Neuronal stem cell (in vitro differentiated cells): ENCODE data around the gene RPL3.
A peak's percentile ranks its signal among the peaks of the same experiment; 100 is the strongest.

Experiments used
- DNase-seq: peaks from one replicate; pipeline ENCODE4 v3.0.0-alpha.2; 2013; ENCODE audit warnings: low spot score
- H2AFZ ChIP-seq: one replicate; pipeline ENCODE4 v1.6.1; 2013; ENCODE audit warnings: mild to moderate bottlenecking, low read length, inconsistent platforms
- H2AK5ac ChIP-seq: 2 replicates; pipeline ENCODE4 v1.6.1; 2013; ENCODE audit warnings: low read depth, mild to moderate bottlenecking, inconsistent platforms, low read length, moderate library complexity, mixed read lengths
- H2BK120ac ChIP-seq: 2 replicates; pipeline ENCODE4 v1.6.1; 2013; ENCODE audit warnings: low read depth, mild to moderate bottlenecking, inconsistent platforms, low read length, moderate library complexity, mixed read lengths
- H2BK12ac ChIP-seq: one replicate; pipeline ENCODE4 v1.6.1; 2013; ENCODE audit warnings: low read length, inconsistent platforms
- H2BK15ac ChIP-seq: 2 replicates; pipeline ENCODE4 v1.6.1; 2013; ENCODE audit warnings: mild to moderate bottlenecking, low read length, inconsistent platforms, mixed read lengths
- H2BK5ac ChIP-seq: one replicate; pipeline ENCODE4 v1.6.1; 2013; ENCODE audit warnings: inconsistent platforms, mild to moderate bottlenecking, low read length, moderate library complexity
- H3K14ac ChIP-seq: one replicate; pipeline ENCODE4 v1.6.1; 2013; ENCODE audit warnings: low read length, inconsistent platforms
- H3K18ac ChIP-seq: 2 replicates; pipeline ENCODE4 v1.6.1; 2013; ENCODE audit warnings: low read length, inconsistent platforms
- H3K23ac ChIP-seq: 2 replicates; pipeline ENCODE4 v1.6.1; 2013; ENCODE audit warnings: low read depth, mild to moderate bottlenecking, mixed read lengths, low read length, inconsistent platforms; ENCODE audit not compliant: poor library complexity
- H3K27ac ChIP-seq: replicated peaks from 3 replicates; pipeline ENCODE4 v1.5.1; 2013; ENCODE audit warnings: low read length, inconsistent platforms
- H3K27me3 ChIP-seq, 3 experiments: 2 replicates each; pipeline ENCODE4 v1.6.1; 2013; ENCODE audit warnings: low read length in 3 of 3, mild to moderate bottlenecking in 2 of 3, inconsistent platforms in 1 of 3, low read depth in 1 of 3, mixed read lengths in 1 of 3, moderate library complexity in 1 of 3; ENCODE audit not compliant: control insufficient read depth in 3 of 3, insufficient read depth in 3 of 3
- H3K36me3 ChIP-seq, 2 donors: replicated peaks in 1 of 2; 2 replicates each; pipeline ENCODE4 v1.6.1; 2013; ENCODE audit warnings: low read length in 2 of 2; ENCODE audit not compliant: control insufficient read depth in 2 of 2, insufficient read depth in 2 of 2
- H3K4ac ChIP-seq: 2 replicates; pipeline ENCODE4 v1.6.1; 2013; ENCODE audit warnings: inconsistent platforms, mild to moderate bottlenecking, low read length, moderate library complexity
- H3K4me1 ChIP-seq, 2 donors: 1 replicate in 1 of 2; 2 replicates in 1 of 2; pipeline ENCODE4 v1.6.1; 2013; ENCODE audit warnings: low read length in 2 of 2, low read depth in 1 of 2; ENCODE audit not compliant: control insufficient read depth in 2 of 2, insufficient read depth in 1 of 2
- H3K4me2 ChIP-seq: one replicate; pipeline ENCODE4 v1.6.1; 2013; ENCODE audit warnings: mild to moderate bottlenecking, low read length, inconsistent platforms; ENCODE audit not compliant: insufficient read depth, poor library complexity, severe bottlenecking
- H3K4me3 ChIP-seq, 2 donors: 2 replicates each; pipeline ENCODE4 v1.5.1; 2013; ENCODE audit warnings: low read length in 2 of 2, mild to moderate bottlenecking in 2 of 2, inconsistent platforms in 1 of 2, moderate library complexity in 1 of 2
- H3K79me1 ChIP-seq: one replicate; pipeline ENCODE4 v1.6.1; 2013; ENCODE audit warnings: low read depth, mild to moderate bottlenecking, inconsistent platforms, low read length, moderate library complexity
- H3K9ac ChIP-seq: one replicate; pipeline ENCODE4 v1.6.1; 2013; ENCODE audit warnings: mild to moderate bottlenecking, low read depth, low read length, inconsistent platforms; ENCODE audit not compliant: poor library complexity
- H3K9me3 ChIP-seq, 2 donors: replicated peaks in 1 of 2; 2 replicates each; pipeline versions ENCODE3 to v1.6.1; 2013; ENCODE audit warnings: low read length in 2 of 2, mild to moderate bottlenecking in 2 of 2, inconsistent platforms in 1 of 2, low read depth in 1 of 2, mixed read lengths in 1 of 2, moderate library complexity in 1 of 2; ENCODE audit not compliant: control insufficient read depth in 2 of 2, insufficient read depth in 1 of 2
- H4K8ac ChIP-seq: one replicate; pipeline ENCODE4 v1.6.1; 2013; ENCODE audit warnings: low read depth, mild to moderate bottlenecking, inconsistent platforms, low read length, moderate library complexity
- H4K91ac ChIP-seq: one replicate; pipeline ENCODE4 v1.6.1; 2013; ENCODE audit warnings: low read length, low read depth, mild to moderate bottlenecking, inconsistent platforms; ENCODE audit not compliant: poor library complexity
- WGBS, 2 donors: extraction: QIAGEN DNeasy Blood & Tissue Kit; methylation state at CpG; one replicate each; pipeline ENCODE4 v1.1.7; 2013; ENCODE audit warnings: missing lambda C conversion rate in 2 of 2, mixed read lengths in 1 of 2; ENCODE audit not compliant: insufficient read length in 2 of 2, insufficient replicate concordance in 1 of 2; ENCODE audit errors: extremely low coverage in 2 of 2; 5-methylcytosine and 5-hydroxymethylcytosine counted together

RPL3 gene

GRCh38 chr22:39299829-39300178 is 19.6 kb downstream of the RPL3 start:
- H3K23ac ChIP-seq, result no peak overlapping the region
- no peaks in the 10 kb centered on the region for H3K27me3 ChIP-seq
- H3K14ac ChIP-seq, result no peak overlapping the region
- H2AK5ac ChIP-seq, result peak overlapping the region; percentile 64
- H4K91ac ChIP-seq, result no peak overlapping the region
- H2AFZ ChIP-seq, result peak overlapping the region; percentile 82
- H3K18ac ChIP-seq, result peak overlapping the region; percentile 90
- H4K8ac ChIP-seq, result no peak overlapping the region
- no peak overlapping the region for H2BK5ac ChIP-seq
- H3K9ac ChIP-seq, result no peak overlapping the region
- no peaks in the 10 kb centered on the region for H3K79me1 ChIP-seq
- no peak overlapping the region for H3K27ac ChIP-seq
- no peak overlapping the region for H3K4ac ChIP-seq
- no peak overlapping the region for H3K4me2 ChIP-seq
- H2BK120ac ChIP-seq, result peak overlapping the region; percentile 6
- DNase-seq, result no peak
- H2BK15ac ChIP-seq, result peak overlapping the region; percentile 79
- H3K4me3 ChIP-seq, result peak overlapping the region in 1 of 2 donors; percentile 21
- H3K9me3 ChIP-seq, result peaks cover 0 to 8% of the 10 kb centered on the region in 2 donors
- peaks cover 18 to 20% of the 10 kb centered on the region in 2 donors for H3K4me1 ChIP-seq
- no CpG with 5 or more reads among the region's 6 CpGs for WGBS, 2 donors
- H2BK12ac ChIP-seq, result peak overlapping the region; percentile 12
- no peaks in the 10 kb centered on the region for H3K36me3 ChIP-seq

- peak overlapping the region; percentile 66 for H2AK5ac ChIP-seq
- no CpG with 5 or more reads among the region's 18 CpGs for WGBS, 2 donors
- H2AFZ ChIP-seq, result peak overlapping the region; percentile 71
- peak overlapping the region; percentile 68 for H4K8ac ChIP-seq
- H3K4me3 ChIP-seq, result no peak overlapping the region
- no peak overlapping the region for H3K27ac ChIP-seq
- H3K14ac ChIP-seq, result no peak overlapping the region
- no peaks in the 10 kb centered on the region for H3K36me3 ChIP-seq
- peak overlapping the region; percentile 13 for H3K9ac ChIP-seq
- no peak overlapping the region for H3K4me2 ChIP-seq
- H3K27me3 ChIP-seq, result no peaks in the 10 kb centered on the region
- no peak for DNase-seq
- no peaks in the 10 kb centered on the region for H3K79me1 ChIP-seq
- H3K23ac ChIP-seq, result no peak overlapping the region
- peaks cover 18 to 20% of the 10 kb centered on the region in 2 donors for H3K4me1 ChIP-seq
- H2BK120ac ChIP-seq, result peak overlapping the region; percentile 55
- no peak overlapping the region for H4K91ac ChIP-seq
- peak overlapping the region; percentile 76 for H3K18ac ChIP-seq
- H2BK15ac ChIP-seq, result peak overlapping the region; percentile 69
- peaks cover 0 to 8% of the 10 kb centered on the region in 2 donors for H3K9me3 ChIP-seq
- H2BK12ac ChIP-seq, result no peak overlapping the region
- peak overlapping the region; percentile 48 for H2BK5ac ChIP-seq
- H3K4ac ChIP-seq, result no peak overlapping the region
These were observed 21.0 kb downstream of the RPL3 start for GRCh38 chr22:39298241-39298987.

- WGBS, 2 donors, result no CpG with 5 or more reads among the region's 18 CpGs
These were observed 21.8 kb downstream of the RPL3 start for GRCh38 chr22:39297490-39298240.

DNA sequence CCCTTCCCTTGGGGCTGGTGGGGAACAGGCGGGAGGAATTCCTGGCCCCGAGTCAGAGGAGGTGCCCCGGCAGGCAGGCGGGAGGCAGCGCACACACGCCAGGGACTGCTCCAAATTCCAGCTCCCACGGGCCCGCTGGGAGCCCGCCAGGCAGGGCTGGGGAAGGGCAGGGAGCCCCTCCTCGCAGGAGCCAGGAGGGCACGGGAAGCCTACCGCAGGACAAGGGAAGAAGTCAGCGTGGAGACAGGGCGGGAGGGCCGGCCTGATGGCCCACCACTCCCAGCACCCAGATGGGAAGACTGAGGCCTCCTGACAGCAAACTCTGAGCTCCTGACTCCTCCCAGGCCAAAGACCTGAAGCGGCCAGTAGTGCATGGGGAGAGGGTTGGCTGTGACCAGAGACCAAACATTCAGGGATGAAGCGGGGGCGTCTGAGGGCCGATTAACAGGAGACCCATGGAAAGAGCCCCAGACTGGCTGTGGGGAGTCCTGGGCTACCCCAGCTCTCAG is 22.4 kb downstream of the RPL3 start:
- no peak overlapping the region for H3K4me2 ChIP-seq
- H3K27me3 ChIP-seq, result no peaks in the 10 kb centered on the region
- no peak overlapping the region for H4K91ac ChIP-seq
- no peaks in the 10 kb centered on the region for H3K36me3 ChIP-seq
- H2AFZ ChIP-seq, result peak overlapping the region; percentile 13
- peaks cover 0 to 1% of the 10 kb centered on the region in 2 donors for H3K9me3 ChIP-seq
- peak overlapping the region; percentile 92 for H3K18ac ChIP-seq
- H3K79me1 ChIP-seq, result no peaks in the 10 kb centered on the region
- H3K9ac ChIP-seq, result no peak overlapping the region
- H3K14ac ChIP-seq, result peak overlapping the region; percentile 47
- peak overlapping the region; percentile 92 for H4K8ac ChIP-seq
- H2BK120ac ChIP-seq, result no peak overlapping the region
- H3K4me3 ChIP-seq, result no peak overlapping the region
- H3K27ac ChIP-seq, result no peak overlapping the region
- peak overlapping the region; percentile 78 for H2BK15ac ChIP-seq
- peak overlapping the region; percentile 94 for H2BK12ac ChIP-seq
- peak overlapping the region; percentile 79 for H2AK5ac ChIP-seq
- peaks cover 26 to 29% of the 10 kb centered on the region in 2 donors for H3K4me1 ChIP-seq
- H3K4ac ChIP-seq, result no peak overlapping the region
- no peak for DNase-seq
- H2BK5ac ChIP-seq, result no peak overlapping the region
- WGBS, 2 donors, result no CpG with 5 or more reads among the region's 19 CpGs
- H3K23ac ChIP-seq, result peak overlapping the region; percentile 44

More at GRCh38 chr22:39297490-39298240, 21.8 kb downstream of the RPL3 start:
- Histone ChIP-seq H3K9ac (no peak overlapping the region), H3K27ac (no peak overlapping the region), H2BK120ac (peak overlapping the region; percentile 55), H3K14ac (no peak overlapping the region), H3K27me3 (no peaks in the 10 kb centered on the region), H4K91ac (peak overlapping the region; percentile 81), H3K4me3 (no peak overlapping the region), H2AFZ (peak overlapping the region; percentile 71), H3K4ac (no peak overlapping the region), H3K9me3 (peaks cover 0 to 8% of the 10 kb centered on the region in 2 donors), H3K23ac (peak overlapping the region; percentile 89), H3K4me2 (no peak overlapping the region), H4K8ac (peak overlapping the region; percentile 92), H2BK5ac (peak overlapping the region; percentile 48), H2AK5ac (peak overlapping the region; percentile 79), H2BK15ac (peak overlapping the region; percentile 78), H3K4me1 (peaks cover 21 to 23% of the 10 kb centered on the region in 2 donors), H3K79me1 (no peaks in the 10 kb centered on the region), H3K36me3 (no peaks in the 10 kb centered on the region), H3K18ac (peak overlapping the region; percentile 92), H2BK12ac (peak overlapping the region; percentile 94)
- DNase-seq, result no peak
